SK-MEL-5 (cell line): ENCODE results near the gene ISM1. TPM values are rescaled to one million over a fixed set of nuclear protein-coding genes. Genes with fewer than 3 reads are reported as not detected.

Experiments used
- DNase-seq: peaks from one replicate; pipeline ENCODE4 v3.0.0-alpha.2; 2016; ENCODE audit warnings: low read depth, low spot score
- in situ Hi-C: cut with HindIII; loops from 2 replicates; pipeline ENCODE4 v1.10.0; 2016; ENCODE audit warnings: low sequenced_read_pairs, high pct_unique_total_duplicates, low pct_unique_long_range_greater_than_20kb
- total RNA-seq: library from RNA; depleted of rRNA; stranded (reverse); fragments of >200 nt; shearing (Covaris generic); gene quantifications from 2 replicates; pipeline ENCODE4 v1.2.3, GENCODE V29; 2014

The ISM1 gene
- total RNA-seq, 1 experiment from 2014 or later = 5.6 TPM

DNA sequence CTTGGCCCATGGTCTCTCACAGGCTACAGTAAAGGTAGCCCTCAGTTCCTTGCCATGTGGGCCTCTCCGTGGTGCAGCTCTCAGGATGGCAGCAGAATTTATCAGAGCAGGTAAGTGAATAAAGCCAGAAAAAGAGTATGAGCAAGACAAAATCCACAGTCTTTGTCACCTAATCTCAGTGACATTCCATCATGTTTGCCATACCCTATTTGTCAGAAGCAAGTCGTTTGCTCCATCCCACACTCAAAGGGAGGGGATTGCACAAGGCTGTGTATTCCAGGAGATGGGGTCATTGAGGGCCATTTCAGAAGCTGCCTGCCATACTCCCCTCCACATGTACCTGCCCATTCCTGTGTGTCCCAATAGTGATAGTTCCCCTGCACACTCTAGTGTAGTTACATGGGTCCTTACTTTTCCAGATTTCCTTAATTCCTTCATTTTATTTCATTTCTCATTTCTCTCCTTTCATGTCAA is 24.2 kb downstream of the ISM1 start:
- DNase-seq = no peak
- in situ Hi-C loops = no loop called here

DNA sequence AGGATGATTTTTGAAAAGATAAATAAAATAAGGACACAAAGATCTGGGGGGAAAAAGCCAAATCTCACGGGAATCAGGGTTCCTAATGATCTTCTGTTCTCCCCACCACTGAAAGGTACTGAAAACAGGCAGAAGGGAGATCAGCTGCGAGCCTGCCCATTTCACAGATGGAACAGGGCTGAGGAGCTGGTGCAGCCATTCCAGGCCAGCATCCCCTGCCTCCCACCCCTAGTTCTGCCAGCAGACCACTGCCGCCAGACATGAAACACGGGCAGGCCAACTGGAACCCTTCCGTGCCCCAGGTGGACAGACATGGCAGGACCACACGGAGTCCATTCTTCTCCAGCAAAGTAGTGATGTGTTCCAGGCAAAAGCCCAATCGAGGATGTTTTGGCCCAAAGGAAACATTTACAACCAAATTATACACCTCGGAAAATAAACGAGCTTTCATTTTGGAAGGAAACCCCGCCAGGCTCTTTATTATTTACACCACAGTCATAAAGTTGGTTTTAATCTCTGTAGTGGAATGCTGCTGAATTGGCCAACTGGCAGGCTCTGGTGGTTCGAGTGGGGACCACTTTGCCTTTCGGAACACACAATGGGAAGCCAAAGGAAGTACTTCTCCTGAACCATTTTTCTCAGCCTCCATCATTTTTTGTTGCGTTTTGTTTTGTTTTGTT is 28.2 kb downstream of the ISM1 start:
- in situ Hi-C loops = no loop called here
- DNase-seq = no peak

DNA sequence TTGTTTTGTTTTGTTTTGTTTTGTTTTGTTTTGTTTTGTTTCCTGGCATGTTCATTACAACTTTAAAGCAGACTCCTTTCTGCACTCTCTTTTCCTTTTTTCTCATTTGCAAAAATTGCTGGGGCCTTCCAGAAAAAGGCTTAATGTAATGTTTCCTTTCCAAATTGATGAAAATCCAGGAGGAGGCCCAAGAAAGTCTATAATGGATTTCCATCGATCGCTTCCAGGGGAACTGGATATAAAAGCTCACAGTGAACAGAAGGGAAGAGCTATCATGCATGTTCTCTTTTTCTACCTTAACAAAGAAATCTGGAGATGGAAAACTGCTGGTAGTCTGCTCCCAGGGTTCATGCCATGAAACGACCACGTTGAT is 28.7 kb downstream of the ISM1 start:
- no peak for DNase-seq
- in situ Hi-C loops = no loop called here

DNA sequence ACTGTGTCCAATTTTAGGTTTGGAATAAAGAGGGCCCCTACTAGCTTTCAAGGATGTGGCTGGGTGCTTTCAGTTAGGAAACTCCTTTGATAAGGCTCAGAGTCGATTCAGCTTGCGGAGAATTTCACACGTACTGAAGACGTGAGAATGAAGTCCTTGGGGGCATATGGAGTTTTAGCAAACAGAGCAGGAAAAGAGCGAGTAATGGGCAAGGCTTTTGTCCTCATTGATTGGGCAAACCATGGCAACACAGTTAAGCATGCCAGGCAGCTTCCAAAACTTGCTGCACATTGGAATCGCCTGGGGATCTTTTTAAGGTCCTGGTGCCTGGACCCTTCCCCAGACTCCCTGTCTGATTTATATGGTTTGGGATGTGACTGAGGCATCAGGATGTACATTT is 29.2 kb downstream of the ISM1 start:
- in situ Hi-C loops = no loop called here
- no peak for DNase-seq

DNA sequence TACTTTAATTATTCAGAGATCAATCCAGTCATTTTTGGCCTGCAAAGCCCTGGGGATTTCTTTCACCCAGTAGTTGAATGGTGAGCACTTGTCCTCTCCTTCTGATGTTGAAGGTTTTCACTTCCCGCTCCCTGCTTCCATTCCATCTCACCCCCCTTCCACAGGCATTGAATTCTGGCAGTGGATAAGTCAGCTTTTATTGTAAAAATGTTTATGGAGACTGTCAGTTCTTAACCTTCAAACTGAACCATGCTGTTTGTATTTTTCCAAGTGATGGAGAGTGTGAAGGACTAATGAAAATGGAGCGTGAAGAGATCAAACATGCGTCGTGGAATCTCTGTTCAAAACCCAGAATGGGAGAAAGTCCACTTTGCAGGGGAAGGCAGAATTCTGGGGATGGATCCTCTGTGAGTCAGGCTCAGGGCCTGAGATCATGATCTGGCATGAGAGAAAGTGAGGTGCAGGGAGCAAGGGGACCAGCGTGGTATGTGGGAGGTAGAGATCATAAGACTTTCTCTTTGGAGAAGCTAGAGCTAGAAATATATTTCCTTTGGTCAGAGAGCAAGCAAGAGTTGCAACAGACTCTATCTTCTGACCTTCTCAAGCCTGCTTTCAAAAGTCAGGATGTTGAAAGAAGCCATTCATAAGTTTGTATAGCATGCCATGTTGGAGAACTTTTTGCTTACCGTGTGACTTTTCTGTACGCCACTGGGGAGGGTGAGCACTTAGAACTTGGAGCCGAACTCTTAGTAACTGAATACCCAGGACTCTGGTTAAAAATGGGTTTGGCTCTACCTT is 30.2 kb downstream of the ISM1 start:
- in situ Hi-C loops = no loop called here
- peak; percentile 93 for DNase-seq

DNA sequence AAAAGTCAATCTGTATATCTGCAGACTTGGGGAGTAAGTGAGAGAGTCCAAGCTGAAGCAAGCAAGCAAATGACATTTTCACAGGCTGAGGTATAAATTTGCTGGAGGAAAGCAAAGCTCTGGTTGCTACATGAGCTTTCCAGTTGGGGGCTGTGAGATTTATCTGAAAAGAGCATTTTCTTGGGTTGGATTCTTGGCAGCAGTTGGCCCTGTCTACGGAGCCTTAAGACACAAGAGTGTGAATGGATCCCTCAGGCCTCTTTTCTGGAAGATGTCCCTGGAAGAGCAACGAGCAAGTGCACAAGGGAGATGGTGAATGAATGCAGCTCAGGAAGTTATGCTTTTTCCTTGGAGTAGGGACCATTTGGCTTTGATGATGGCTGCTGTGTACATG is 30.8 kb downstream of the ISM1 start:
- in situ Hi-C loops = no loop called here
- no peak for DNase-seq

DNA sequence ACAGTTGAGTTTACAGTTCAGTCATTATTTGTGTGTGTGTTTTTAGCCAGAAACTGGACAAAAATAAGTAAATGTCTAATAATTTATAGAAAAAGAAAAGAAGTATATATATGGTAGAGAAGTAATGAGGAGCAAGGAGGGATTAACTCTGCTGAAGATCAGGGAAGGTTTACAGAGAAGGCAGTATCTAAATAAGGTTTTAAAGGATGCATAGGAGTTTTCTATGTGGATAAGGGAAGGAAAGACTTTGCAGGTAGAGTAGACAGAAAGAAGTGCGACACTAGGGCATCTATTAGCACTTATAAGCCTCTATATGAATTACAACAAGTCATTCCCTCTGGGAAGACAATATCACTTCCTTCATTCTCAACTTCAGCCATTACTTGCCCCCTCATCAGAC is 34.3 kb downstream of the ISM1 start:
- in situ Hi-C loops = no loop called here
- no peak for DNase-seq

DNA sequence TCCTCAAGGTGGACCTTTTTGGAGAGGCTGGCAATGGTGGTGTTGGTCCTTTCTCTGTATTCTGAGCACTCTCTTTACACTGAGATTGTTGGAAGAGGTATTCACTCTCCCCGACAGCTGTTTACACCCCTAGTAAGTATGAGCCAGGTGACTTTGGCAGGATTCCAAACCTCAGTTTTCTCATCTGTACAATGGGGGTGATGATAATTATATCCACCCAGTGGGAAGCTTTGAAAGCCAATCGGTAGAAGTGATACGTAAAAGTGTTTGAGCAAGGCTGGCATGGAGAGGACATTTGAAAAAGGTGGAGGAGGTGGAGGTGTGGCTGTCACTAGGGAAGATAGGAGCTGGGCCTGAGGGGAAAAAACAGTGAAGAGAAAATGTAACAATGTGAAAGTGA is 35.5 kb downstream of the ISM1 start:
- in situ Hi-C loops = no loop called here
- no peak for DNase-seq

DNA sequence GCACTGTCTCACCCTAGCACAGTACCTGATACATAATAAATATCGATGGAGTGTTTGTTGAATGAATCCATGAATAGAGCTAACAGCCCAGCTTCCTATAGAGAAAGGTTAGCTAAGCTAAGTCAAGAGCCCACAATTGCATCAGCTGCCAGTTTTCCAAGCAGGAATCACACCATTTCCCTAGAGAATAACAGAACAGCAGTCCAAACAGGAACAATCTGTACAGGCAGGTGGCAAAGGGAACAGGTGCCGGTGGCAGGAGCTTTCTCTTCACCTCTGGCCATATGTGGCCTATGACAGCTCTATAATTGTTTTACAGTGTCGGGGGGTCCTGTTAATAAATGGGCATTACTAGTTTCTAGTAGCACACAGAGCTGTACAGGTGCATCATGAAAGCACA is 38.8 kb downstream of the ISM1 start:
- in situ Hi-C loops = no loop called here
- no peak for DNase-seq

DNA sequence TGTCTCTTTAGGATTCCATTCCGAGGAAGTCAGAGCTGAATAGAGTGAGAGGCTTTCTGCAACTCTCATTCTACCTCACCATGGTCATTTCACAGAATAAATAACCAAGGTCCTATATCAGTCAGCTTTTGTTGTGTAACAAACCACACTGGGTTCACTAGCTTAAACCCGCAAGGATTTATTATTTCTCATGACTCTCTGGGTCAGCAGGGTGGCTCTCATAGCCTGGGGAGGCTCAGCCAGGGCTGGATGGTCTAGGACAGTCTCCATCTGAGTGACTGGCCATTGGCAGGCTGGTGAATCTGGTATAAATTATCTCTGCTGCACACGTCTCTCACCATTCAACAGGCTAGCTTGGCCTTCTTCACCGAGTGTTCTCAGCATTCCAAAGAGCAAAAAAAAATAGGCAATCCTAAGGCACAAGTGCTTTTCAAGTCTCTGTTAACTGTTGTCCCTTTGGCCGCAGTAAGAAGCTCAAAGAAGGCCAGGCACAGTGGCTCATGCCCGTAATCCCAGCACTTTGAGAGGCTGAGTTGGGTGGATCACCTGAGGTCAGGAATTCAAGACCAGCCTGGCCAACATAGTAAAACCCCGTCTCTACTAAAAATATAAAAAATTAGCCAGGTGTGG is 39.7 kb downstream of the ISM1 start:
- no peak for DNase-seq

DNA sequence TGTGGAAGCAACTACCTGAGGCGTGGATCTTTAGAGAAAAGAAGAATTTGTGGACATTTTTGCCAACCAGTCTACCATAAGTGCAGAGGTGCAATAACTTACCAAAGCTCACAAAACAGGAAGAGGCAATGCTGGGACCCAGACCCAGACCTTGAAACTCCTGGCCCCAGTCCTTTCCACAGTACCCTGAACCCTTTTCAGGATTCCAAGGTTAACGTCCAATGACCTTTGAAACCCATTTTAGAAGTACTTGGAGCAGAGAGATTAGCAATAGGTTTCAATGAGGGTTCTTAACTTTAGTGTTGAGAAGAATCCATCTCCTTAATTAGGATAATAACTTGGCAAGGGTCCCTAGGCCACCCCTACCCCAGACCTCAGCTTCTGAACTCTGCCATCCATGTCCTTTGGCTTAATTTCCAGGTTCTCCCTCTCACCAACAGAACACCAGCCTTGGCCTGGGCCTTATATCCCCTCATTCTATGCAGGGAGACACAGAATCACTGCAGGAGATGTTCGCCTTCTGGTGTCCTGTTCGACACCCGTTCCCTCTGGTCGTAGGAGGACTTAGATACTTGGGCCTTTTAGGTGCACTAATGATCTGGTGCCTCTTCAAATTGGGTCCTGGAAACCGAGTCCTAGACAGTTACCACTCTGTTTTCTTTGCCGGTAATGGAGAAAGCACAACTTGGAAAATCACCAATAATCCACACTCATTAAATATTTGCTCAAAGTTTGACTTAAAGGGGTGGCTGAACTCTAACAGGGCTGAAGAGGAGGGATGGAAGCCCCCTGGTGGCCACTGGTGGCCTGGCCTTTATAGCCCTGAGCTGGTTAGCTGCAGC is 40.6 kb downstream of the ISM1 start:
- peak; percentile 79 for DNase-seq
- in situ Hi-C loops = no loop called here

More for the DNA sequence above, 39.7 kb downstream of the ISM1 start:
- in situ Hi-C loops = no loop called here

DNA sequence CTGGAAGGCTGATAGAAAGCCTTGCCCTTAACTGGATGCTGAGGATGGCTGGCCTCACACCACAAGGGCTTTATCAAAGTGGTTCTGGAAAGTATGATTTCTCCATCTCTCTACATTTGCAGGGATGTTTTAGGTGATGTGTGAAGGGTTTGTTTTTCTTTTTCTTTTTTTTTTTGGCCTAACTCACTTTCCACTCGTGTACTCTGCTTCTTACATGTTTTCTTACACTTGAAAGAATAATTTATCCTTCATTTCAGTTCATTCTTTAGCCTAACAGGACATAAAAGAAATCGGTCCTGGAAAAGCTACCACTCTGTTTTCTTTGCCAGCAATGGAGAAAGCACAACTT is 41.2 kb downstream of the ISM1 start:
- in situ Hi-C loops = no loop called here
- no peak for DNase-seq

DNA sequence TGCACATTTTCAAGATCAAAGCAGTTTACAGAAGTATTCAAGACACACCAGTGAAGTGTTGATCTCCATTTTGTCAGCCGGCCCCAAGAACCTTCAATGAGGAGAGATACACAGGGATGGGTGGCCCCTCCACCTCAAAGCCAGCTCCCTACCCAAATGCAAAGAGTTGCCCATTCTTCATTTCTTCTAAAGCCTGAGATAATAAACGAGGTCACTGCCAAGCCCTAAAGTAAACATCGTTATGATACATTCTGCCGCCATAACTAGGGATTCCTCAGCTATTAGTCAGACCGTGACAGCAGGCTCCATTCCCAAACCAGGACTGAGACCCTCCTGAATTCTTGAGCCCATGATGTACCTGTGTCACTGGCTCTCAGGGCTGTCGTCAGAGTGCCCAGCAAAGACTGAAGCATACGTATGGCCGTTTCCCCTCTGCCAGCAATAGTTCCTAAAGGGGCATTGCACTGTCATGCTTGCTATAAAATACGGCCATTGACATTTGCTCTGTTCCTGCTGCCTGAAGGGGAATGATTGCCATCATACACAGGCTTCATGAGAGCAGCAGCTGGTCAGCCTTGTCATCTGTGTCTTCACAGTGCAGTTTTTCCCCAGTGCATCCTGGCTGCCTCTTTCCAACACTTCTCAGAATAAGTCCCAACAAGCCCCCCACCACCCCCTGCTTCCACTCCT is 41.7 kb downstream of the ISM1 start:
- no peak for DNase-seq
- in situ Hi-C loops = no loop called here

DNA sequence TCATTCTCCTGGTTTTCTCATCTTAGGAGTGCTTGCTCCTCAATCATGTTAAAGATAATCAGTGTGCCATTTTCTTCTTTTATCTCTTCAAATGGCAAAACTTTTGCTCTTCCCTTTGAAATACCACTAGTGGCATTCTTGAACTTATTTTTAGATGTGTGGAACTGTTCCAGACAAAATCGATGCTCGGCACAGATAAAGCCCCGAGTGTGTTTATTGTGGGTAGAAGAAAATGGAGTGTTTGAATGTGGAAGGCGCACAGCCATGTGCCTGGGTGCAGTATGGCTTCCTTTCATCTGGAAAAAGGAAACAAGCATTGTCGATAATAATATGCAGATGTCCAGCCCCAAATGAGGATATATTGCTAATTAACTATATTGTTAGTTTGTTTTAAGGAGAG is 42.4 kb downstream of the ISM1 start:
- DNase-seq = no peak
- in situ Hi-C loops = no loop called here

DNA sequence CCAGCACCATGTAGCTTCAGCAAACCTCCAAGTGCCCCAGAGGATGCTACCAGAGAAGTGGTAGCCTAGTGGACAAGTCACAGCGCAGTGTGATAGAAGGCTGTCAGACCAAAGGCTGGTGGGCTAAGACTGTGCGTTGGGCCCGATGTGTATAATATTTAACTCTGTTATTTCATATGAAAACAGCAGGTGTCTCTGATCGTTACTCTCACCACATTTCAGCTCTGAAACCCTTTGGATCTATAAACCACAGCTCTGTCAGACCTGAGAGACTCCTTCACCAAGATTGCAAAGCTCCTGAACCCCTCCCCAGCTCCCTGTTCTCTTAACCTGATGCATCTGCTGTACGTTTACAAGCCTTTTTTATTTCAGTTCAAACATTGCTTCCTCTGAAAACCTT is 43.8 kb downstream of the ISM1 start:
- in situ Hi-C loops = no loop called here
- DNase-seq = no peak

DNA sequence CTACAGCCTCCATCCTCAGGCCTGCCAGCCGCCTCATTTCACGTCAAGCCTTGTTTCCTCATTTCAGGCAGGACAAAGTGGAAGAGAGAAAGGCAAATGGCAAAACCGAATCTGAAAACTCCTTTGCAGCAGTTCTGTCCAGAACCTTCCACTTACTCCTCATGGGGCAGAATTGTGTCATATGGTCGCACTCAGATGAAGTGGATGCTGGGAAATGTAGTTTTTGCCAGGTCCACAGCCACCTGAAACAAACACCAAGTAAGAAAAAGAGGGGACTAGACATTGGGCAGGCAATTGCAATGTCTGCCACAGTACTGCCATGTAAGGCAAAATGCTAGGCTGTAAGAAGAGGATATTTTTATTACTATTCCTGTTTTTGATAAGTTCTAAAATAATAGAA is 44.9 kb downstream of the ISM1 start:
- in situ Hi-C loops = no loop called here
- DNase-seq = peak; percentile 9

DNA sequence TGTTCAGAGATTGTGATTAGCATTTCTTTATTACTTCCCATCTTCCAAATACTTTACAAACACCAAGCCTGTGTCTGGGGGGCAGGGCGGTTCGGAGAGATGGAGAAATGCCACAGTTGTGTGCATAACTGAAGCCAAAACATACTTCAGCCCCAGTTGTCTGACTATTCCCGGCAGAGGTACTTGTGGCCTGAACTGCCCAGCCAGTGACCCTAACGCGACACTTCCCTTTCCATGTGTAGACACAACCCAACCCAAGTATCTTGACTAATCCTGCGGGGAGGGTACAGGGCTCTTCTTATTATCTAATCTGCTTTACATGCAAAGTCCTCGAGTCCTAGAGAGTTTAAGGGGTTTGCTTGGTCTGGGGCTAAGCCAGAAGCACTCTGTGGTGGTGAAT is 46.2 kb downstream of the ISM1 start:
- in situ Hi-C loops = no loop called here
- DNase-seq = no peak

DNA sequence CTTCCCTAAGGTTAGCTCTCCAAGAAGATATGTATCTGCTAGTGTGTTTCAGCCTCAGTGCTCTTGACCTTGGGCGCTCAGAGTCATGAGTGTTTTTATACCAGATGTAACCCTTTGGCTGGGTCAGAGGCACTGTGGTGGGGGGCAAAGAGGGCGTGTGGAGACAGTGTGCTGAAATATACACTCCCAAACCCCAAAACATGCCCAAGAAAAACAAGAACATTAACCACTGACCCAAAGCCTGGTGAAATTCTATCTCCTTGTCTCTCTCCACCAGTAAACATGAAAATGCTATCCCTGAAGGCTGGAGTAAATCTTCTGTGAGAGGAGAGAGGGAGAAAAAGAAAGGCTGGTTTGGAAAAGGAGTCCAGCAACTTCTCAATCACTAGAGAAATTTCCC is 47.9 kb downstream of the ISM1 start:
- DNase-seq = no peak
- in situ Hi-C loops = no loop called here
